Measurements from ENCODE around the gene FITM1. TPM values are rescaled to one million over a fixed set of nuclear protein-coding genes. Genes with fewer than 3 reads are reported as not detected.

The FITM1 gene
- total RNA-seq, 1 experiment from 2014 or later, result not detected

- no peak for DNase-seq (ENCODE audit: low read depth)
Observed at GRCh38 chr14:24119691-24120090, 10.8 kb upstream of the FITM1 start.

GRCh38 chr14:24121210-24121609, 9.2 kb upstream of the FITM1 start:
- no peak for DNase-seq (ENCODE audit: low read depth)

- DNase-seq (ENCODE audit: low read depth), result no peak
Observed at GRCh38 chr14:24122416-24122815, 8.0 kb upstream of the FITM1 start.

GRCh38 chr14:24122898-24123297, 7.6 kb upstream of the FITM1 start:
- DNase-seq (ENCODE audit: low read depth), result no peak

GRCh38 chr14:24123424-24124417, 6.7 kb upstream of the FITM1 start:
- DNase-seq (ENCODE audit: low read depth), result no peak

GRCh38 chr14:24126939-24127338, 3.5 kb upstream of the FITM1 start:
- no peak for DNase-seq (ENCODE audit: low read depth)

GRCh38 chr14:24127673-24128072, 2.8 kb upstream of the FITM1 start:
- no peak for DNase-seq (ENCODE audit: low read depth)

GRCh38 chr14:24129410-24129998, 955 bp upstream of the FITM1 start:
- DNase-seq (ENCODE audit: low read depth), result no peak

- no peak for DNase-seq (ENCODE audit: low read depth)
Observed at GRCh38 chr14:24130717-24131548, 474 bp downstream of the FITM1 start.

- DNase-seq (ENCODE audit: low read depth), result no peak
Observed at GRCh38 chr14:24131549-24131966, 1.1 kb downstream of the FITM1 start.

- no peak for DNase-seq (ENCODE audit: low read depth)
Observed at GRCh38 chr14:24132061-24132685, 1.7 kb downstream of the FITM1 start.

GRCh38 chr14:24132976-24133375, 2.5 kb downstream of the FITM1 start:
- DNase-seq (ENCODE audit: low read depth), result no peak

GRCh38 chr14:24133735-24134134, 3.3 kb downstream of the FITM1 start:
- DNase-seq (ENCODE audit: low read depth), result no peak

- DNase-seq (ENCODE audit: low read depth), result no peak
Observed at GRCh38 chr14:24135584-24135833, 5.0 kb downstream of the FITM1 start.

- peak; percentile 84 for DNase-seq (ENCODE audit: low read depth)
Observed at GRCh38 chr14:24135834-24136683, 5.6 kb downstream of the FITM1 start, which contains the start of gene PSME1. Gene PSME1, plus strand, starts transcription at chr14:24136194. Its CDS starts 69 bp downstream, at chr14:24136263.

- DNase-seq (ENCODE audit: low read depth), result no peak
Observed at GRCh38 chr14:24136684-24137528, 6.4 kb downstream of the FITM1 start.

- DNase-seq (ENCODE audit: low read depth), result no peak
Observed at GRCh38 chr14:24137529-24138395, 7.3 kb downstream of the FITM1 start.

- no peak for DNase-seq (ENCODE audit: low read depth)
Observed at GRCh38 chr14:24138396-24139271, 8.2 kb downstream of the FITM1 start.

All from RPMI7951 (cell line).